H1 (cell line): ENCODE results near the gene NFYB. TPM values are rescaled to one million over a fixed set of nuclear protein-coding genes. Genes with fewer than 3 reads are reported as not detected.

Source experiments
- CTCF ChIA-PET: fragments of 300-600 bp; sonication (Branson Sonifier 250); formaldehyde crosslinking; loops from one replicate; lab custom pipeline; 2021; ENCODE audit not compliant: partially characterized antibody; lab: Charles Lee
- POLR2A ChIA-PET: fragments of 300-600 bp; sonication (Branson Sonifier 250); formaldehyde crosslinking; loops from one replicate; lab custom pipeline; 2021; ENCODE audit warnings: inconsistent platforms; ENCODE audit not compliant: partially characterized antibody; lab: Charles Lee
- DNase-seq, 2 experiments: peaks; one replicate each; pipeline versions ENCODE4 v3.0.0 to v3.0.0-alpha.2; 2010 to 2022; ENCODE audit warnings: low spot score in 2 of 2, low read depth in 1 of 2, mixed read lengths in 1 of 2
- FAIRE-seq: peaks from 2 replicates; lab custom pipeline; 2011; peaks lifted over from hg19 to GRCh38; lab: Jason Lieb, UNC
- H2AFZ ChIP-seq: 2 replicates; pipeline ENCODE4 v1.8.1; 2012; ENCODE audit warnings: low read length, inconsistent platforms
- H2AK5ac ChIP-seq: 2 replicates; pipeline ENCODE4 v1.6.1; 2013; ENCODE audit warnings: low read depth, low read length
- H2BK120ac ChIP-seq: replicated peaks from 2 replicates; pipeline ENCODE3; 2013; ENCODE audit warnings: low read depth, low read length, inconsistent platforms
- H2BK12ac ChIP-seq: 2 replicates; pipeline ENCODE4 v1.6.1; 2013; ENCODE audit warnings: low read depth, low read length
- H2BK15ac ChIP-seq: 2 replicates; pipeline ENCODE4 v1.6.1; 2013; ENCODE audit warnings: low read length
- H2BK20ac ChIP-seq: 2 replicates; pipeline ENCODE4 v1.6.1; 2013; ENCODE audit warnings: low read length
- H2BK5ac ChIP-seq: 2 replicates; pipeline ENCODE4 v1.6.1; 2013; ENCODE audit warnings: low read depth, low read length
- H3K14ac ChIP-seq: 2 replicates; pipeline ENCODE4 v1.6.1; 2013; ENCODE audit warnings: inconsistent platforms; ENCODE audit not compliant: insufficient read length
- H3K18ac ChIP-seq: 2 replicates; pipeline ENCODE4 v1.6.1; 2013; ENCODE audit warnings: low read length; ENCODE audit errors: extremely low read depth
- H3K23ac ChIP-seq: 2 replicates; pipeline ENCODE4 v1.6.1; 2013; ENCODE audit warnings: inconsistent platforms; ENCODE audit not compliant: insufficient read length
- H3K23me2 ChIP-seq: 2 replicates; pipeline ENCODE4 v1.6.1; 2013; ENCODE audit warnings: low read depth, low read length
- H3K27ac ChIP-seq: 2 replicates; pipeline ENCODE4 v1.6.1; 2011; ENCODE audit warnings: low read depth, low read length, inconsistent platforms
- H3K27me3 ChIP-seq, 4 experiments: replicated peaks in 1 of 4; 1 replicate in 1 of 4; 2 replicates in 3 of 4; pipeline versions ENCODE4 v1.6.1 to v1.8.1; 2011 to 2013; ENCODE audit warnings: low read length in 3 of 4, mild to moderate bottlenecking in 3 of 4, inconsistent platforms in 2 of 4, mixed read lengths in 2 of 4, moderate library complexity in 1 of 4; ENCODE audit not compliant: control insufficient read depth in 3 of 4, insufficient read depth in 3 of 4; ENCODE audit errors: extremely low read depth in 1 of 4
- H3K36me3 ChIP-seq, 4 experiments: 2 replicates each; pipeline versions ENCODE4 v1.6.1 to v1.8.1; 2011 to 2013; ENCODE audit warnings: mild to moderate bottlenecking in 4 of 4, low read length in 3 of 4, moderate library complexity in 2 of 4, control low read depth in 1 of 4, inconsistent platforms in 1 of 4; ENCODE audit not compliant: insufficient read depth in 4 of 4, control insufficient read depth in 2 of 4
- H3K4ac ChIP-seq: replicated peaks from 2 replicates; pipeline ENCODE3; 2013; ENCODE audit warnings: low read length, low read depth, mixed read lengths, inconsistent platforms; ENCODE audit not compliant: insufficient read length
- H3K4me1 ChIP-seq, 4 experiments: replicated peaks in 1 of 4; 1 replicate in 1 of 4; 2 replicates in 3 of 4; pipeline versions ENCODE4 v1.6.1 to v1.8.1; 2011 to 2013; ENCODE audit warnings: low read length in 3 of 4, inconsistent platforms in 2 of 4, mixed read lengths in 1 of 4; ENCODE audit not compliant: insufficient read depth in 4 of 4, control insufficient read depth in 3 of 4
- H3K4me2 ChIP-seq, 2 experiments: 2 replicates each; pipeline versions ENCODE4 v1.6.1 to v1.8.1; 2011 to 2013; ENCODE audit warnings: low read depth in 2 of 2, low read length in 2 of 2, control low read depth in 1 of 2, inconsistent platforms in 1 of 2, mild to moderate bottlenecking in 1 of 2; ENCODE audit not compliant: insufficient read depth in 1 of 2
- H3K4me3 ChIP-seq, 4 experiments: fragments of 200-600, 300-600 bp in 1 of 4; sonication (generic), shearing (Covaris generic), sonication (Bioruptor Twin) in 1 of 4; 2 replicates each; pipeline versions ENCODE4 v1.5.1 to v1.8.1; 2011 to 2016; ENCODE audit warnings: low read length in 4 of 4, low read depth in 3 of 4, control low read depth in 2 of 4, inconsistent platforms in 2 of 4, mild to moderate bottlenecking in 2 of 4, mixed read lengths in 1 of 4, moderate library complexity in 1 of 4; ENCODE audit not compliant: insufficient read depth in 2 of 4; ENCODE audit errors: extremely low read depth in 1 of 4
- H3K56ac ChIP-seq: replicated peaks from 2 replicates; pipeline ENCODE3; 2013; ENCODE audit warnings: low read depth, mild to moderate bottlenecking, mixed read lengths, low read length, inconsistent platforms; ENCODE audit not compliant: insufficient read length
- H3K79me1 ChIP-seq: 2 replicates; pipeline ENCODE4 v1.6.1; 2013; ENCODE audit warnings: low read depth, low read length, control low read depth
- H3K79me2 ChIP-seq, 2 experiments: 2 replicates each; pipeline versions ENCODE4 v1.6.1 to v1.8.1; 2012 to 2013; ENCODE audit warnings: low read length in 2 of 2, mild to moderate bottlenecking in 2 of 2, inconsistent platforms in 1 of 2; ENCODE audit not compliant: insufficient read depth in 2 of 2, control insufficient read depth in 1 of 2
- H3K9ac ChIP-seq, 4 experiments: replicated peaks in 1 of 4; 1 replicate in 1 of 4; 2 replicates in 3 of 4; pipeline versions ENCODE4 v1.6.1 to v1.8.1; 2011 to 2013; ENCODE audit warnings: low read depth in 3 of 4, low read length in 3 of 4, control low read depth in 2 of 4, mild to moderate bottlenecking in 2 of 4, moderate library complexity in 2 of 4, inconsistent platforms in 1 of 4; ENCODE audit errors: extremely low read depth in 1 of 4
- H3K9me3 ChIP-seq, 2 experiments: 2 replicates each; pipeline versions ENCODE4 v1.6.1 to v1.8.1; 2012 to 2013; ENCODE audit warnings: mild to moderate bottlenecking in 2 of 2, moderate library complexity in 2 of 2, control low read depth in 1 of 2, inconsistent platforms in 1 of 2, low read depth in 1 of 2, low read length in 1 of 2, mixed read lengths in 1 of 2; ENCODE audit not compliant: insufficient read depth in 2 of 2
- H4K20me1 ChIP-seq, 2 experiments: replicated peaks in 1 of 2; 2 replicates each; pipeline versions ENCODE3 to v1.8.1; 2011 to 2013; ENCODE audit warnings: inconsistent platforms in 2 of 2, low read length in 2 of 2, mild to moderate bottlenecking in 1 of 2; ENCODE audit not compliant: insufficient read depth in 2 of 2, control insufficient read depth in 1 of 2
- H4K5ac ChIP-seq: 2 replicates; pipeline ENCODE4 v1.6.1; 2013; ENCODE audit warnings: low read length, low read depth, mixed read lengths, inconsistent platforms; ENCODE audit not compliant: insufficient read length
- H4K8ac ChIP-seq: 2 replicates; pipeline ENCODE4 v1.8.0; 2013; ENCODE audit warnings: mild to moderate bottlenecking, moderate library complexity, low read length, inconsistent platforms; ENCODE audit not compliant: insufficient read depth; ENCODE audit errors: extremely low read depth
- H4K91ac ChIP-seq: replicated peaks from 2 replicates; pipeline ENCODE3; 2013; ENCODE audit warnings: low read length, mixed read lengths, inconsistent platforms; ENCODE audit not compliant: insufficient read length
- GABPA ChIP-seq: IDR thresholded peaks from 2 replicates; pipeline ENCODE4 v1.6.1; 2011; ENCODE audit warnings: mild to moderate bottlenecking, low read length, moderate library complexity, borderline replicate concordance; ENCODE audit not compliant: insufficient read depth
- SUZ12 ChIP-seq: fragments of 200-600 bp; sonication (generic); IDR thresholded peaks from 2 replicates; pipeline ENCODE4 v1.6.1; 2012; ENCODE audit warnings: mild to moderate bottlenecking, inconsistent platforms, low read length, moderate library complexity, mixed read lengths
- WGBS, 2 experiments: shearing (Covaris generic) in 1 of 2; methylation state at CpG; one replicate each; pipeline versions ENCODE4 v1.1.6 to v1.1.7; 2013 to 2015; ENCODE audit warnings: low lambda C conversion rate in 2 of 2, mixed read lengths in 2 of 2, inconsistent platforms in 1 of 2, low coverage in 1 of 2, missing lambda C conversion rate in 1 of 2; ENCODE audit not compliant: insufficient replicate concordance in 2 of 2, insufficient coverage in 1 of 2, insufficient read length in 1 of 2; ENCODE audit errors: extremely low coverage in 1 of 2, missing lambda C conversion rate in 1 of 2; 5-methylcytosine and 5-hydroxymethylcytosine counted together
- polyA plus RNA-seq, 7 experiments: library from polyadenylated mRNA; depleted of rRNA in 3 of 7; stranded (reverse) in 5 of 7; unstranded in 2 of 7; fragments of >200 nt in 5 of 7; fragments of 200-250 nt in 2 of 7; gene quantifications; 1 replicate in 5 of 7; 2 replicates in 1 of 7; 4 replicates in 1 of 7; pipeline versions ENCODE4 v1.2.1 to v1.2.3, GENCODE V29; 2011 to 2013; ENCODE audit warnings: missing spikeins in 2 of 7, mixed read lengths in 2 of 7
- total RNA-seq: library from RNA; stranded (reverse); fragmentation: NEBNext Ultra II Directional; extraction: Animal tissue kit (Norgen Biotek cat#: 25700); gene quantifications from 2 replicates; pipeline ENCODE4 v1.2.1, GENCODE V29; 2021
- TF ChIP-seq, protein P1 (sequence below), 3 experiments: IDR thresholded peaks; 1 replicate in 2 of 3; 2 replicates in 1 of 3; pipeline versions ENCODE4 v1.5.1 to v1.6.1; 2011; ENCODE audit warnings: low read length in 3 of 3, mild to moderate bottlenecking in 3 of 3, inconsistent platforms in 2 of 3, low read depth in 1 of 3, moderate library complexity in 1 of 3; ENCODE audit not compliant: insufficient read depth in 1 of 3; ENCODE audit errors: control extremely low read depth in 1 of 3
- TF ChIP-seq, protein P2 (sequence below): IDR thresholded peaks from 2 replicates; pipeline ENCODE4 v1.6.1; 2012; ENCODE audit warnings: inconsistent platforms

Gene NFYB
- total and polyA plus RNA-seq, 2 of the 8 experiments (the other 6 are each of a cell fraction or from before 2014, with no cell fraction given) = 29.1 to 43.5 TPM

DNA sequence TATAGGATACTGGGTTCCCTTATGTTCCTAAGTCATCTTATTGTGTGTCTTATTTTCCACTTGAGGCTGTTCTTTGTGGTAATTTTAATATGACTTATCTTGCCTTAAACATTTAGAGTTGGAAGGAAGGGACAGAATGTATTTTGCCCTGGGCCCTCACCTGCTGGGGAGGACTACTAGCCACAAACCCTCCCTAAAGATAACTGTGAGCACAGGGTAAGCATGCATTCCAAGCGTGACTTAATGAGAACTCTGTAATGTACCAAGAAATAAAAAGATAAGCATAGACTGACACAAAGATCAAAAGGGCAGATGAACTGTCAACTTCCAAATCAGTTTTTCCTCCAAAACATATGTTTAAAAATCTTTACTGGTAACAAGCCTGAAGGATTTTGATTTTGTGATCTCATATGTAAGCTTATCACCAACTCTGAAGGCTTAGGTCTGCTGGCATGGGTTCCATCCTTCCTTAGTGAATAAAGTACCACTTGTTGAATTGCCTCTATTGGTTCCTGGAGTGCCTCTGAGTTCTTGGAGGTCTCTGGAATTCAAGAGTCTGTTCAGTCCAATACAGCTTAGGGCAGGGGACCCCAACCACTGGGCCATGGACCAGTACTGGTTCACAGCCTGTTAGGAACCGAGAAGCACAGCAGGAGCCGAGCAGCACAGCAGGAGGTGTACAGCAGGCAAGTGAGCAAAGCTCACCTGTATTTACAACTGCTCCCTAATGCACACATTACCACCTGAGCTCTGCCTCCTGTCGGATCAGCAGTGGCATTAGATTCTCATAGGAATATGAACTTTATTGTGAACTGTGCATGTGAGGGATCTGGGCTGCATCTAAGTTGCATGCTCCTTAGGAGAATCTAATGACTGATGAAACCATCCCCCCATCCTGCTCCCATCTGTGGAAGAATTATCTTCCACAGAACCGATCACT is 29.8 kb upstream of the NFYB start:
- H3K27me3 ChIP-seq = no peaks in the 10 kb centered on the region
- no peak overlapping the region for H3K14ac ChIP-seq
- no peaks in the 10 kb centered on the region for H3K79me2 ChIP-seq
- no peak overlapping the region for H3K27ac ChIP-seq
- no peak overlapping the region for H4K5ac ChIP-seq
- no peak overlapping the region for H3K4me2 ChIP-seq
- H3K4ac ChIP-seq = no peak overlapping the region
- CTCF ChIA-PET = interaction anchor here (0.9 kb wide), 1 partner anchor 10 kb away, joined by 3 read pairs; no protein-coding TSS in a partner anchor
- H2BK15ac ChIP-seq = no peak overlapping the region
- TF ChIP-seq, protein P1, sequence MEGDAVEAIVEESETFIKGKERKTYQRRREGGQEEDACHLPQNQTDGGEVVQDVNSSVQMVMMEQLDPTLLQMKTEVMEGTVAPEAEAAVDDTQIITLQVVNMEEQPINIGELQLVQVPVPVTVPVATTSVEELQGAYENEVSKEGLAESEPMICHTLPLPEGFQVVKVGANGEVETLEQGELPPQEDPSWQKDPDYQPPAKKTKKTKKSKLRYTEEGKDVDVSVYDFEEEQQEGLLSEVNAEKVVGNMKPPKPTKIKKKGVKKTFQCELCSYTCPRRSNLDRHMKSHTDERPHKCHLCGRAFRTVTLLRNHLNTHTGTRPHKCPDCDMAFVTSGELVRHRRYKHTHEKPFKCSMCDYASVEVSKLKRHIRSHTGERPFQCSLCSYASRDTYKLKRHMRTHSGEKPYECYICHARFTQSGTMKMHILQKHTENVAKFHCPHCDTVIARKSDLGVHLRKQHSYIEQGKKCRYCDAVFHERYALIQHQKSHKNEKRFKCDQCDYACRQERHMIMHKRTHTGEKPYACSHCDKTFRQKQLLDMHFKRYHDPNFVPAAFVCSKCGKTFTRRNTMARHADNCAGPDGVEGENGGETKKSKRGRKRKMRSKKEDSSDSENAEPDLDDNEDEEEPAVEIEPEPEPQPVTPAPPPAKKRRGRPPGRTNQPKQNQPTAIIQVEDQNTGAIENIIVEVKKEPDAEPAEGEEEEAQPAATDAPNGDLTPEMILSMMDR (IDR thresholded peaks at IDR 0.05; ENCODE audit: control extremely low read depth in 1 of 3, insufficient read depth in 1 of 3, low read depth in 1 of 3, low read length in 3 of 3) = no peak
- TF ChIP-seq GABPA (no peak), SUZ12 (no peak)
- TF ChIP-seq, protein P2, sequence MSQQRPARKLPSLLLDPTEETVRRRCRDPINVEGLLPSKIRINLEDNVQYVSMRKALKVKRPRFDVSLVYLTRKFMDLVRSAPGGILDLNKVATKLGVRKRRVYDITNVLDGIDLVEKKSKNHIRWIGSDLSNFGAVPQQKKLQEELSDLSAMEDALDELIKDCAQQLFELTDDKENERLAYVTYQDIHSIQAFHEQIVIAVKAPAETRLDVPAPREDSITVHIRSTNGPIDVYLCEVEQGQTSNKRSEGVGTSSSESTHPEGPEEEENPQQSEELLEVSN = no peak
- no peak overlapping the region for H4K8ac ChIP-seq
- H3K79me1 ChIP-seq = no peaks in the 10 kb centered on the region
- no peaks in the 10 kb centered on the region for H3K4me1 ChIP-seq
- H3K23me2 ChIP-seq = no peaks in the 10 kb centered on the region
- WGBS, 2 experiments = 86% methylated on average over 5 of the region's 5 CpGs; no CpG with 5 or more reads in 1 of the 2 experiments
- H4K20me1 ChIP-seq = no peaks in the 10 kb centered on the region
- FAIRE-seq (no peak), DNase-seq (no peak)
- H3K9ac ChIP-seq = no peak overlapping the region
- no peak overlapping the region for H3K4me3 ChIP-seq
- no peaks in the 10 kb centered on the region for H3K9me3 ChIP-seq
- H2BK120ac ChIP-seq = no peak overlapping the region
- no peaks in the 10 kb centered on the region; a peak in 1 of 8 replicates for H3K36me3 ChIP-seq
- no peak overlapping the region for H2BK12ac ChIP-seq
- H3K23ac ChIP-seq = no peak overlapping the region
- H2BK5ac ChIP-seq = no peak overlapping the region
- no peak overlapping the region for H2BK20ac ChIP-seq
- POLR2A ChIA-PET = interaction anchor here (1.1 kb wide), 1 partner anchor 120 kb away, joined by 4 read pairs; no protein-coding TSS in a partner anchor
- no peak overlapping the region for H2AK5ac ChIP-seq
- H2AFZ ChIP-seq = no peak overlapping the region
- no peak overlapping the region for H4K91ac ChIP-seq
- H3K18ac ChIP-seq = no peak overlapping the region
- no peak overlapping the region for H3K56ac ChIP-seq
